HG02840 (cell line): ENCODE data around the gene CHAC2.
"Not testable (repeated sequence)": the region's sequence is repeated elsewhere in the genome, so short reads cannot be mapped to it uniquely, and the experiment has no call there.

ENCODE experiments used
- ATAC-seq: cut with Tn5 transposase; IDR thresholded peaks from one replicate; pipeline ENCODE4 v1.9.1; 2021; ENCODE audit warnings: mild to moderate bottlenecking, moderate library complexity, moderate number of reproducible peaks; ENCODE audit not compliant: unreplicated experiment, low FRiP score

Gene CHAC2

GRCh38 chr2:53767405-53768241 is at the start of gene CHAC2:
TSS of gene CHAC2 (plus strand) at chr2:53767804. CDS start at chr2:53767887, 83 bp downstream.
- peak; percentile 92 for ATAC-seq

GRCh38 chr2:53720944-53721343 is 46.7 kb upstream of the CHAC2 start:
- not testable (repeated sequence) for ATAC-seq

GRCh38 chr2:53724536-53724935 is 43.1 kb upstream of the CHAC2 start:
- ATAC-seq, result no peak

GRCh38 chr2:53725662-53726061 is 41.9 kb upstream of the CHAC2 start:
- no peak for ATAC-seq

- ATAC-seq, result no peak
Measured at GRCh38 chr2:53727921-53728320, 39.7 kb upstream of the CHAC2 start.

DNA sequence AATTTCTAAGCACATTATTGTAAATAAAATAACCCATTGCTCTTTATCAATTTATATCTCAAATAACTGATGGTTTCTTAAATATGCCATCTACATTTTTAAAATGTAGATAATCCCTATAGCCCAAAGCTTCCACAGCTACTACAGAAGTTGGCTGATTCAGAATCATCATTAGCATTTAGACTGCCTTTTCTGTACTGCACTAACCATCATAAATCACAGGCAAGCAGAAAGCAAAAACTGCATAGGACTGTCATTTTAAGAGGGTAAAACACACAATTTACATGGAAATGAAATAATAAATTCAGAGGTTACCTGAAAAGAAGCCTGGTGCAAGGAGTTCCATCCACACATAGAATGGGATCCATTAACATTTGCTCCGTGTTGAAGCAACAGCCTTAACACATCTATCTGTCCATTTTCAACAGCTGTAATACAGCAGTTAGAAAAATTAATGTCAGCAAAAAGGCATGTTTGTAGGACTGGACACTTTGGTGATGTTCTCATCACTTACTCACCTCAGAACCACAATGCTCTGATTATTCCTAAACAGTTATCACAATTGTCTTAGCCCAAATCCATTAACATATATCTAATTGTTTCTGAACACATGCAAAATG is 38.4 kb upstream of the CHAC2 start:
- no peak for ATAC-seq

GRCh38 chr2:53737091-53737490 is 30.5 kb upstream of the CHAC2 start:
- no peak for ATAC-seq

- ATAC-seq, result no peak
Measured at GRCh38 chr2:53739032-53739431, 28.6 kb upstream of the CHAC2 start.

- ATAC-seq, result no peak
Measured at GRCh38 chr2:53740170-53740569, 27.4 kb upstream of the CHAC2 start.

DNA sequence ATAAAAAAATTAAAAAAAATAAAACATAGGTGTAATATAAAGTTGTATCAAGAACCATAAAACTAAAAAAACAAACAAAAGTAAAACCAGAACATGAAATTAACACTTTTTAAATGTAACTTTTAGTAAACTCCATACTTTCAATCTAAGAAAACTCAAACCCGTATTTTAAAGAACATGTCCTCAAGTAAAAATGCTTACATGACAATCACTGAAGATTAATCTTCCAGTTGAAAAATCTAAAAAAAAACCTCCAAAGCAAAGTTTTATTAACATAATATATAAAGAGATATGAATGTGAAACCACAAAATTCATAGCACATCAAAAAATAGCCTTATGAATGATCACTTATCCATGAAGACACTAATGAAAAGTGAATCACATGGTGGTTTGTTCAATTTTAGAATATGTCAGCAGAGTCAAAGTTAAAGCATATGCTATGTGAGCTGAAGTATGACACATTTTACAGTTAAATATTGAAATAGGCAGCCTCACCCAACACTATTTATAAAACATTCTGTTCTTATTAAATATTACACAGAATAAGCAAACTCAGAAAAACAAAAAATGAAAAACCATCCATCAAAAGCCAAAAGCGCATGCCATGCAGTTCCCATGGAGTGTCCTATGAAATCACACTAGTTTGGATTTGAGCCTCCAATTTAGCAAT is 23.1 kb upstream of the CHAC2 start:
- ATAC-seq, result no peak

- ATAC-seq, result no peak
Measured at GRCh38 chr2:53750041-53750768, 17.4 kb upstream of the CHAC2 start.

GRCh38 chr2:53751728-53752127 is 15.9 kb upstream of the CHAC2 start:
- peak; percentile 92 for ATAC-seq

GRCh38 chr2:53752385-53752784 is 15.2 kb upstream of the CHAC2 start:
- no peak for ATAC-seq

DNA sequence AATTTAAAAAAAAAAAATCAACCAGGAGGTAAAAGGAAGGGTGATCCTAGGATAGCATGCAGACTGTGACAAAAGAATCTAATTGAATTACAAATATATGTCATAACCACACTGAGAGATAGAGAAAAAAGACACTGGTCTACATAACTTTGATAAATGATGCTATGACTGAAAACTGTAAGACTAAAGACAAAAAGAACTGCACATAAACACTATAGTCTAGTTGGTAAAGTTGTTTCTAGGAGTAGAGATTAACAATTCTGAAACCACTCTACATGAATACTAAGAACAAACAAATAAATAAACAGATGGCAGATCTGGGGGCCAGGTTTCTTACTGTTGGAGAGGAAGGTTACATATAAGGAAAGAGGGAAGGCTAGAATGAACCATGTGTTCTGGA is 14.6 kb upstream of the CHAC2 start:
- no peak for ATAC-seq

DNA sequence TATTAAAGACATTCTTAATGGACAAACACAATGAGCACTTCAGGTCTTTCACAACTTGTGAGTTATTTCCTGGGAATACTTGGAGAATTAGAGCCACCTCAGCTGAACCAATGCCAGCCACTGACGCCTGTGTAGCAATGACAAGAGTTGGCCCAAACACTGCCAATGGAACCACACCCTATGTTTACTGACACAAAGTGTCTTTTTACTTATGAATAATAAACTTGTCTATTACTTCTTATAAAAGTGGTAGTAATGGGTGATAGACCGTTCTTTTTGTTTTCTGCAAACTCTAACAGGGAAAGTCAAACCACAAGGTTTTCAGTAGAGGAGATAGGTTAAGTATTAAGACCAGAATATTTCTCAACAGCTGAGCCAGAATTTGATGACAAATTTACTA is 12.5 kb upstream of the CHAC2 start:
- ATAC-seq, result no peak

DNA sequence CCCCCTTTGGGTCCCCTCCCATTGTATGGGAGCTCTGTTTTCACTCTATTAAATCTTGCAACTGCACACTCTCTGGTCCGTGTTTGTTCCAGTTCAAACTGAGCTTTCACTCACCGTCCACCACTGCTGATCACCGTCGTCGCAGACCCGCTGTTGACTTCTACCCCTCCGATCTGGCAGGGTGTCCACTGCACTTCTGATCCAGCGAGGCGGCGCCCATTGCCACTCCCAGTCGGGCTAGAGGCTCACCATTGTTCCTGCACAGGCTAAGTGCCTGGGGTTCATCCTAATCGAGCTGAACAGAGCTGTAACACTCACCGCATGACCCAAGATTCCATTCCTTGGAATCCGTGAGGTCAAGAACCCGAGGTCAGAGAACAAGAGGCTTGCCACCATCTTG is 11.0 kb upstream of the CHAC2 start:
- no peak for ATAC-seq

GRCh38 chr2:53757206-53757605 is 10.4 kb upstream of the CHAC2 start:
- not testable (repeated sequence) for ATAC-seq

- no peak for ATAC-seq
Measured at GRCh38 chr2:53765767-53766166, 1.8 kb upstream of the CHAC2 start.

DNA sequence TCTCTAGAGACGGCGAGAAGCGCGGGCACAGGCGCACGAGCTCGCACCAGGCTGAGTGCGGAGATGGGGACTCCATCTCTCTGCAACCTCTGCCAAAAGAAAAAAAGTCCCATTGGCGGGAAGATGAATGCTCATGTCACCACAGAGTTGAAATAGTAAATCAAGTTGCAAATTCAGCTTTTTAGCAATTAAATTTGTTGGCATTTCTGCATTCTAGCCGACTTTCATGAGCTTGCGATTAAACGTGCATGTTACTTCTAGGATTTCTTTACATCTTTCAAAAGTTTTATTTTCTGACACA is 588 bp downstream of the CHAC2 start:
- ATAC-seq, result peak; percentile 43

DNA sequence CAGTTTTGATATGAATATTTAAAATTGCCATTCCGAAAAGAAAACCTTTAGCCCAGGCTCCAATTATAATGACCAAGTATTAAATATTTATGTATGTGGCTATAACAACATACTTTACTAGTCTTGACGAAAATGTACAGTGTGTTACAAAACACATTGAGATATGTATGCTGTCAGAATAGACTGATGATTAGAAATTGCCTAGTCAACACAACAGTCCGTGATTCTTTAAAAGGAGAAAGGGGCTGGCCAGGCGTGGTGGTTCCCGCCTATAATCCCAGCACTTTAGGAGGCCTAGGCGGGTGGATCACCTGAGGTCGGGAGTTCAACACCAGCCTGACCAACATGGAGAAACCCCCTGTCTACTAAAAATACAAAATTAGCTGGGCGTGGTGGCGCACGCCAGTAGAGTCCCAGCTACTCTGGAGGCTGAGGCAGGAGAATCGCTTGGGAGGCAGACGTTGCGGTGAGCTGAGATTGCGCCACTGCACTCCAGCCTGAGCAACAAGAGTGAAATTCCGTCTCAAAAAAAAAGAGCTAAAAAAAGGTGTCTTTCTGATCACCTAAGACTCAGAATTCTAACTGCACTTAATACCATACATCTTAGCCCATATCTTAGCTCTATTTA is 1.8 kb downstream of the CHAC2 start:
- ATAC-seq, result no peak

- no peak for ATAC-seq
Measured at GRCh38 chr2:53770264-53770663, 2.7 kb downstream of the CHAC2 start.
